ENCODE measurements around the gene ACOT6.
"Not testable (repeated sequence)": the region's sequence is repeated elsewhere in the genome, so short reads cannot be mapped to it uniquely, and the experiment has no call there.

ACOT6 gene

DNA sequence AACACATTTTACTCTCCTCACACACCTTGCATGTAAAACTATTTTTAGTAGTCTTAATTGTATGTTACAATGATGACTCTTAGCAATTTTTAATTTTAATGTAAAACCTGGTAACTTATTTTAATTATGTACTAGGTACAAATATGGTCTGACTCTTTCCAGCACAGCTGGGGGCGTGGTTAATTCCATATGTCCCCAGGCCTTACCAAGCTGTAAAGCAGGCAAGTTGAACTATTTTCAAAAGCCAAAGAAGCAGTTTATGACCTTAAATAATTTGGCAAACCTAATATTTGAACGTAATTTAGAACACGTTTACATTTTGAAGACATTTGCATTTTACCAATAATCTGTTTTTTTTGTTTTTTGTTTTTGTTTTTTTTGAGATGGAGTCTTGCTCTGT is 9.3 kb upstream of the ACOT6 start:
- DNase-seq = no peak

DNA sequence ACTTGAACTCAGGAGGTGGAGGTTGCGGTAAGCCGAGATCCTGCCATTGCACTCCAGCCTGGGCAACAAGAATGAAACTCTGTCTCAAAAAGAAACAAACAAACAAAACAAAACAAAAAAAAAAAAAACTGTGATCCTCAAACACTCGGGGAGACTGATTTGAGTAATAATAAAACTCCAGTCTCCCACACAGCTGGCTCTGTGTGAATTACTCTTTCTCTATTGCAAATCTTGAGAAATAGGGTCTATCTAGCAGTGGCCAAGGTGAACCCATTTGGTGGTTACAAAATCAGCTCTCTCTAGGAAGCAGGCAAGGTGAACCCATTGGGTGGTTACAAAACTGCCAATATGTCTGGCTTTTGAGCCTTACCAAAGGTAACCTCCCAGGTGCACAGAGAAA is 6.0 kb upstream of the ACOT6 start:
- no peak for DNase-seq

DNA sequence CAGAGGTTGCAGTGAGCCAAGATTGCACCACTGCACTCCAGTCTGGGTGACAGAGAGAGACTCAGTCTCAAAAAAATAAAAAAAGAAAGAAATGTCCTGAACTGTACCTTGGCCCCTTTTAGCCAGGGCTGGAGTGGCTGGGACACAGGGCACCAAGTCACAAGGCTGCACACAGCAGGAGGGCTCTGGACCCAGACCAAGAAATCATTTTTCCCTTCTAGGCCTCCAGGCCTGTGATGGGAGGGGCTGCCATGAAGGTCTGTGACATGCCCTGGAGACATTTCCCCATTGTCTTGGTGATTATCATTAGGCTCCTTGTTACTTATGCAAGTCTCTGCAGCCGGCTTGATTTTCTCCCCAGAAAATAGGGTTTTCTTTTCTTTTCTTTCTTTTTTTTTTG is 5.1 kb upstream of the ACOT6 start:
- no peak for DNase-seq

DNA sequence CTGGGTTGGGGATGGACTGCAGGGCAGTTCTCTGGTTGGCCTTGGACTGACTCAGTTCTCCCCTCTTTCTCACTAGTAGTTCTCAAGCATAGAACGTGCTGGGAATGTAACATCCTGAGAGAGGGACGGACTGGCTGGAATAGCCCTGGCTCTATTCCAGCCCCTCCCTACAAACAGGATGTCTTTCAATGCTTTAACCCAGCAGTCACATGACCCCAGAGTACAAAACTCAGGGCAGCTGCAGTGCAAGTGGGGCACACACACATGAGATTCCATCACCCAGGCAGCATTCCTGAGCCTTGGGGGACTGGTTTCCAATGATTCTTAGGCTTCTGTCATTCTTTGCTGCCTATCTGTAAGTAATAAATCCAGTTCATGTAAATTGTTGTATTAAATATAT is 1.6 kb upstream of the ACOT6 start:
- DNase-seq = no peak

DNA sequence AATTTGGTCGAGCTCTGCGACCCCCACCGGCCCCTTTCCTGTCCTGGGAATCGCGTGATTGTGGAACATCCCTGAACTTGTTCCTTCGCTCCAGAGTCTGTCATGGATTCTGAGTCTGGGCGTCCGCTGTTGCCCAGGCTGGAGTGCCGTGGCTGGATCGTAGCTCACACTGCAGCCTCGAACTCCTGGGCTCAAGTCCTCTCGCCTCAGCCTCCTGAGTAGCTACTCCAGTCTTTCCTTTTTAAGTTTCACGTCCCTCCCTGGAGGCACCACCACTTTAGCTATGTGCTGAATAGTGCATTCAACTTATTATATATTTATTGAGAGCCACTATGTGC is 698 bp downstream of the ACOT6 start:
- DNase-seq = no peak

DNA sequence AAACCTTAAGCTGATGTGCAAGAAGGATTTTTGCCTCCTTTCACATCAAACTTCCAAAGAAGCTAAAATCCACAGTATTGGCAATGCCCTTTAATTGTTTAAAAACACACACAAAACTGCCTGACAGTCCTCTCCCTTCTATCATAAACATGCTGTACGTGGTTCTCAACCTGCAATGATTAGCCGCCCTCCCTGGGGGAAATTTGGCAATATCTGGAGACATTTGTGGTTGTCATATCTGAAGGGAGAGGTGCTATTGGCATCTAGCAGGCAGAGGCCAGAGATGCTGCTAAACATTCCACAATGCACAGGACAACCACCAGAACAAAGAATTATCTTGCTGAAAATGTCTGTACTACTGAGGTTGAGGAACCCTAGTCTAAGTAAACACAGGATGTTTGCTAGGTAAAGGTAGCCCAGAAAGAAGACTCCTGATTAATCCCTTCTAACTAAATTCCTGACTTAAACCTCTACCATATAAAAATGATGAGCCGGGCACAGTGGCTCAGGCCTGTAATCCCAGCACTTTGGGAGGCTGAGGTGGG is 1.2 kb downstream of the ACOT6 start:
- DNase-seq = no peak

DNA sequence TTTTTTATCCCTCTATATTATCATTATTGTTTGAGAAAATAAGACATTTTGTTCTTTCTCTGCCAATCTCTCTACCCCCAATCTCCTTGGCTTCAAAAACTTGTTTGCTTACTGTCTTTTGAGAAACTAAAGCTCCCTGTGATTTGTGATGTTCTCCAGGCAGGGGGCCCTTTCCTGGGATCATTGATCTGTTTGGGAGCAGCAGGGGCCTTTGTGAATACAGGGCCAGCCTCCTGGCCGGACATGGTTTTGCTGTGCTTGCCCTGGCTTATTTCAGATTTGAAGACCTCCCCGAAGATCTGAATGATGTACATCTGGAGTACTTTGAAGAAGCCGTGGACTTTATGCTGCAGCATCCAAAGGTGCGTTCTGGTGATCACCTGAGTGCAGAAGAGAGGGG is 4.5 kb downstream of the ACOT6 start:
- no peak for DNase-seq

DNA sequence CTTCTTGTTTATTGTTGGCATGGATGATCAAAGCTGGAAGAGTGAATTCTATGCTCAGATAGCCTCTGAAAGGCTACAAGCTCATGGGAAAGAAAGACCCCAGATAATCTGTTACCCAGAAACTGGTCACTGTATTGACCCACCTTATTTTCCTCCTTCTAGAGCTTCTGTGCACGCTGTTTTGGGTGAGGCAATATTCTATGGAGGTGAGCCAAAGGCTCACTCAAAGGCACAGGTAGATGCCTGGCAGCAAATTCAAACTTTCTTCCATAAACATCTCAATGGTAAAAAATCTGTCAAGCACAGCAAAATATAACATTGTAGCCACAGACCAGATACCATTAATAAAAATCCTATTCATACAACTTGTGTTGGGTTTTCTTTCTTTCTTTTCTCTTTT is 7.2 kb downstream of the ACOT6 start:
- DNase-seq = no peak

DNA sequence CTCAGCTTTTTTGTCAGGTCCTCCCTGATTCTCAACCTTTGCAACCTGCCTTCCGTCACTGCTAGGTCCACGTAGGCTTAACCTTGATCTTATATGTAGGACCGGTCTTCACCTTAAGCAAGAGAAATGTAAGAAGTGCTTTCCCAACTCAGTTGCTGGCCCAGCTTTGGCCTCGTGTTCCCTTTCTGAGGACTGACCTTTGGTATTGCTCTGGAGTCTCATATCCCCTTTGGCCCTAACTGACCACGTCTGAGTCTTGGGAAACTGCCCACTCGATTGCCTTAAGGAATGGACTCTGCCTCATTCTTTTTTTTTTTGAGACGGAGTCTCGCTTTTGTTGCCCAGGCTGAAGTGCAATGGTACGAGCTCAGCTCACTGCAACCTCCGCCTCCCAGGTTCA is 8.0 kb downstream of the ACOT6 start:
- no peak for DNase-seq

DNA sequence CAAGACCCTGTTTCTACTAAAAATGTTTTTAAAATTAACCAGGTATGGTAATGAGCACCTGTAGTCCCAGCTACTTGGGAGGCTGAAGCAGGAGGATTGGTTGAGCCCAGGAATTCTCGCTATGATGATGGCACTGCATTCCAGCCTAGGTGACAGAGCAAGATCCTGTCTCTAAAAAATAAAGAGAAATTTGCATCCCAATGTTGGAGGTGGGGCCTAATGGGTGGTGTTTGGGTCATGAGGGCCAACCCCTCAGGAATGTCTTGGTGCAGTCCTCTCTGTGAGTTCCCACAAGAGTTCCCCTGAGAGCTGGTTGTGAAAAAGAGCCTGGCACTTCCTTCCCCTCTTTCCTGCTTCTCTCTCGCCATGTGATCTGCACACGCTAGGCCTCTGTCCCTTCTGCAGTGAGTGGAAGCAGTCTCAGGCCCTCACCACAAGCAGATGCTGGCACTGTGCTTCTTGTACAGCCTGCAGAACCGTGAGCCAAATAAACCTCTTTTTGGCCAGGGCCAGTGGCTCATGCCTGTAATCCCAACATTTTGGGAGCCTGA is 11.3 kb downstream of the ACOT6 start:
- DNase-seq = no peak

DNA sequence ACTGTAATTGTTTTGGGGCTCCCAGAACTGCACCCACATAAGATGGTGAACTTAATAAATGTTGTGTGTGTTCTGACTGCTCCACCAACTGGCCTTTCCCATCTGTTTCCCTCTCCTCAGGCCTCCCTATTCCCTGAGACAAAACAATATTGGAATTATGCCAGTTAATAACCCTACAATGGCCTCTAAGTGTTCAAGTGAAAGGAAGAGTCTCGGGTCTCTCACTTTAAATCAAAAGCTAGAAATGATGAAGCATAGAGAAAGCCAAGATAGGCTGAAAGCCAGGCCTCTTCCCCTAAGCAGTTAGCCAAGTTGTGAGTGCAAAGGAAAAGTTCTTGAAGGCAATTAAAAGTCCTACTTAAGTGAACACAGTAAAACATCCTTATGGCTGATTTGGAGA is 13.4 kb downstream of the ACOT6 start:
- no peak for DNase-seq

DNA sequence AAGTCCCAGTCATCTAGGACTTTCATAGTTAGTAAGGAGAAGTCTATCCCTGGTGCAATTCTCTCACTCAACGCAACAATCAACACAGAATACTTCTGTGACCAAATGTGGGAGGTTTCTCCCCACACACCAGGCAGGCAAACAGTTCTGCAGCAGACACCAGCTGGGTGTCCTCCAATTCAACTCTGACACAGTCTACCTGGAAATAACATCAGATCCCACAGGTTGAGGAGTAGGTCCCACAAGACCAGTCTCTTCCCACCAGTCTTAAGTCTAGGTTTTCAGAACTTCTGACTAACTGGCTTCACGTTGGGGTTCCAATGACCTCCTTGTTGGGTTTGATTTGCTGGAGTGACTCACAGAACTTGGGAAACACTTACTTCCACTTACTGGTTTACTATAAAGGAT is 14.8 kb downstream of the ACOT6 start:
- DNase-seq = no peak

DNA sequence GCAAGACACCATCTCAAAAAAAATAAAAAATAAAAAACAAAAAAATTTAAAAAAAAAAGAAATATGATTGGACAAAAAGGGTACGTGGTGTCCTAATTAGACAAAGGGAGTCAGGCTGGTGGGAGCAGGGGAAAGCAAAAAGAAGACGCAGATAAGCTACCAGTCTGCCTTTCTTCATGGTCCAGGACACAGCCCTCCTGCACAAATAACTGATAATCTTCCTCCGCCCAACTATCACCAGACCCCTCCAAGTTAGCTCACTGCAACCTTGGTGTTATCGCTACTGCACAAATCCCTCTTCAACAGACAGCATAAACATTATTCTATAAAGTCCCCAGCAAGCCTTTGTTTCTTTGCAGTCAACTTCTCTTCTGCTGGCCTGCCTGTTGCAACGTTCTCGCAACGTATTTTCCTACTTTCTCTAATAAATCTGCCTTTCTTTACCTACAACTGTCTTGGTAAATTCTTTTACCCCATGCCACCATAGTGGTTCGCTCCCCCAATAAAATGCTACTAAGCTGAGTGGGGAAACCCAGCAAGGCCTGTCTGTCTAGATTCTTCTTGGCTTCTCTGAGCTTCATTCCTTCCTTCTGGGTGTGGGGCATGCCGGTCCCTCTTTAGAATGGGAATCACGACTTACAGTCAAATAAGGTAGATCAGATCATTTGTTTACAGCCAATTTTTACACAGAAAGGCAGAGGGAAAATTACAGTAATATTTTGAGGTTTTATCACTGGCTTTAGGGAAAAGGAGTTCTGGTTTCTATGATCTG is 17.9 kb downstream of the ACOT6 start:
- no peak for DNase-seq

DNA sequence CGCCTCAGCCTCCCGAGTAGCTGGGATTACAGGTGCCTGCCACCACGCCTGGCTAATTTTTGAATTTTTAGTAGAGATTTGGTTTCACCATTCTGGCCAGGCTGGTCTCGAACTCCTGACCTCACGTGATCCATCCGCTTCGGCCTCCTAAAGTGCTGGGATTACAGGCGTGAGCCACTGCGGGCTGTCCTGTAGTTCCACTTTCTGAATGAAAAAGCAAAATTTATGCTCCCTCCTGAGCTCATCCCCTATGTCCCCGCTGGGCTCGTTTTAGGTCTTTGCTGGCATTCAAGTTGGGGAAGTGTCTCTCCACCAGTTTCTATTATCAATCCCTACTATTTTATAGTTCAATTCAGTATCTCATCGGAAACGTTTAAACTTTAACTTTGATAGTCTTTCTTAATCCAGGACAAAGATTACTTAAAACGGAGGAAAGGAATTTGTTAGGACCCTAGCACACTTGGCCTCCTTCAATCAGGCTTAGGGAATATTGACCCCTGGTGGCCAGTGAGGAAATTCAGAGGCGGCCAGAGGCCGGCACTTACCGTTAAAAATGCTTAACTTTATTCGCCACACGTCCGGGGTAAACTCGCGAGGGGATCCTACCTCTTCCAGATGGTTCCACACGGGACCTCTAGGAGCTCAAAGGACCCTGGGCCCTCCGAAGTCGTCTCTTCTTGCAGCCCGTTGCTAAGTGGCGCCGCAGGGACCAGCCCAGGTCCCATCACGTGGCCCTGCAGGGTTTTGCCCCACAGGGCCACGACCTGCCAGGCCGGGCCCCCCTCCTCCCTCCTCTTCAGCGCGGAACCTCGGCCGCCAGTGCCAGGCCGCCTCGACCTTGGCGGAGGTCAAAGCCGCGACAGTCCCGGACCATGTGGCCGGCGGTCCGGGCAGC is 21.0 kb downstream of the ACOT6 start:
- DNase-seq = peak; percentile 55

DNA sequence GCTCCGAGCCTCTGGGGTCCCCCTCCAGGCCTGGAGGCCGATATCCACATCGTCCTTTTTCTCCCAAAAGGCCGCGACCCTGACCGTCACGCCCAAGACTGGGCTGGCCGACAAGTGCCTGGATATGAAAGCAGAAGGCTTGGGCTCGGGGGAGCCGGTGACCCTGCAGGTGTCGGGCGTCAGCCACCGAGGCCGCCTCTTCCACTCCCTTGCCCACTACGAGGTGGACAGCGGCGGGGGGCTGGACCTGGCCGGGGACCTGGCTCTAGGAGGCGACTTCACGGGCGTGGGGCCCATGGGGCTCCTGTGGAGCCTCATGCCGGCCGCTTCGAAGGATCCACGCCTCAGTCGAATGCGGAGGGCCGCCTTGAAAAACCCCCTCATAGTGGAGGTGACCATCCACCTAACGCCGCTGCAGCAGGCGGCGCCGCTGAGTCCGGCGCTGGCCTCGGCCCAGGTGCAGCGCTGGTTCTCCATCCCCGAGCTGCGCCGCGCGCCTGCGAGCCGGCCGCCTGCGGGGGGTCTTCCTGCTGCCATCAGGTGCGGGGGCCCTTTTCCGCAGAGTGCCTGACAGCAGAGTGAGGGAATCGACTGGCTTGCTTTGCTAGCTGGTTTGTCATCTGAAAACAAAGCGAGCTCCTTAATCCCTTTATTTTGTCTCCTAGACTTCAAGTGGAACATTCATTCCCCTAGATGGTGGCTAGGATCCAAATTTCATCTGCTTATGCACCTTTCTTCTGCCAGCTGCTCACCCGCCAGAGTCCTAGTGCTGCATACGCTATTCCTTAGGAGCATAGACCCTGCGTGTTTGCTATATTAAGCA is 21.9 kb downstream of the ACOT6 start:
- DNase-seq = no peak

DNA sequence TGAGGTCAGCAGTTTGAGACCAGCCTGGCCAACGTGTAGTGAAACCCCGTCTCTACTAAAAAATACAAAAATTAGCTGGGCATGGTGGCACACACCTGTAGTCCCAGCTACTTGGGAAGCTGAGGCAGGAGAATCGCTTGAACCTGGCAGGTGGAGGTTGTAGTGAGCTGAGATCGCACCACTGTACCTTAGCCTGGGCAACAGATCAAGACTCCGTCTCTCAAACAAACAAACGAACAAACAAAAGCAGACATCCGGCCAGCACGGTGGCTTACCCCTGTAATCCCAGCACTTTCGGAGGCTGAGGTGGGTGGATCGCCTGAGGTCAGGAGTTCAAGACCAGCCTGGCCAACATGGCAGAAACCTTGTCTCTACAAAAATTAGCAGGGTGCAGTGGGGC is 24.0 kb downstream of the ACOT6 start:
- DNase-seq = not testable (repeated sequence)

DNA sequence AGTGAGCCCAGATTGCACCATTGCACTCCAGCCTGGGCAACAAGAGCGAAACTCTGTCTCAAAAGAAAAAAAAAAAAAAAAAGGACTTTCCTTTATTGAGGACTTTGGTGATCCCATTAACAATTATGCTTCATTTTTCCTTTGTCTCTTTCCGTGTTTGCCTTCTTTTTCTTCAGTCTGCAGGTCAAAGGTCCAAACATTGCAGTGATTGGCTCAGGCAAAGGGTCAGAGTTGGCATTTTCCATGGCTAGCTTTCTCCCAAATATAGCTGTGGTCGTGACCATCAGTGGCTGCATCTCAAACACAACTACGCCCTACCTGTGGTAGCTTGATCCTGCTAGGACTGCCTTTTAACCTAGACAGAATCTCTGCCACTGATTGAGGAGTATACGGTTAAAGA is 25.5 kb downstream of the ACOT6 start:
- DNase-seq = no peak

DNA sequence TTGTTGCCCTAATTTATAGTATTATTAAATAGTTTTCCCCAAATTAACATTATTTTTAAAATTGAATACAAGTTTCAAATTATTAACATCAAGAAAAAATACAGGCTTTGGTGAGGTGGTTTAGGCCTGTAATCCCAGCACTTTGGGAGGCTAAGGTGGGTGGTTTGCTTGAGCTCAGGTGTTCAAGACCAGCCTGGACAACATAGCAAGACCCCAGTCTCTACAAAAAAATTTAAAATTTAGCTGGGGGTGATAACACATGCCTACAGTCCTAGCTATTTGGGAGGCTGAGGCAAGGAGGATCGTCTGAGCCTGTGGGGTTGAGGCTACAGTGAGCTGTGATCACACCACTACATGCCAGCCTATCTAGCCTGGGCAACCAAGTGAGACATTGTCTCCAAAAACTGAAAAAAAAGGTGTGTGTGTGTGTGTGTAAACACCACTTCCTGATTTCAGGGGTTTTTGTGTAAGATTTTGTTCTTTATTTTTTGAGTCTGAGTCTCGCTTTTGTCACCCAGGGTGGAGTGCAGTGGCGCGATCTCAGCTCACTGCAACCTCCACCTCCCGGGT is 28.6 kb downstream of the ACOT6 start:
- DNase-seq = no peak

DNA sequence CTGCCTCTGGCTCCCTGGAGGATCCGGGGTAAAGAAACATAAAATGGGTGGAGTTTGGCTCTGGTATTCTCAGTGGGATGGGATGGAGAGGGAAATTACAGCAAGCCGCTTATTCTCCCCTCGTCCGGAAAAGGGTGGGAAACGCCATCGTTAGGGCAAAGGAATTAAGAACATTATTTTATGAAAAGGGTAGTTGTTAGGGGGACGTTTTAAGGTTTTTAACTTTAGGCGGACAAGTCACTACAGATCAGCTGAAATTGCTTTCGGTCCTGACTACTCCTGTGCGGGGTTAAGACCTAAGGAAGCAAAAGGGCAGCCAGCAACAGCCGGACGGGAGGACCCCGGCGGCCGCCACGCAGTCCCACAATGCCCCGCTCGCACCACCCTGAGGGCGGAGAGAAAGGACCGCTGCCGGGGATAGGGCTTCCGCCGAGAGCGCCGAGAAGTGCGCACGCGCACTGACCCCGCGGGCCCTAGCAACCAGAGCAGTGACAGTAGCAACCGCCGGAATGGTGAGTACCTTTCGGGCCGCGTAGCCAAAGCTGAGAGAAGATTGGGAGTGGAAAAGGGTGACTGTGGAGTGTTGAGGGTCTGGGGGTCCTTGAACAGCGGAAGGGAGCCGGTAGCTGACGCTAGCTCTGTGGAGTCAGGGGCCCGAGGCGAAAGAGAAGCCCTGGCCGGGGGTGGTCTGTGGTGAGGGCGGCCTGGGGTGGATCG is 32.4 kb downstream of the ACOT6 start, which contains the start of gene DNAL1:
DNAL1 (plus strand) TSS at position 456 of the 717 bp plus-strand sequence; CDS start at position 510, 54 bp downstream.
- DNase-seq = peak; percentile 93

DNA sequence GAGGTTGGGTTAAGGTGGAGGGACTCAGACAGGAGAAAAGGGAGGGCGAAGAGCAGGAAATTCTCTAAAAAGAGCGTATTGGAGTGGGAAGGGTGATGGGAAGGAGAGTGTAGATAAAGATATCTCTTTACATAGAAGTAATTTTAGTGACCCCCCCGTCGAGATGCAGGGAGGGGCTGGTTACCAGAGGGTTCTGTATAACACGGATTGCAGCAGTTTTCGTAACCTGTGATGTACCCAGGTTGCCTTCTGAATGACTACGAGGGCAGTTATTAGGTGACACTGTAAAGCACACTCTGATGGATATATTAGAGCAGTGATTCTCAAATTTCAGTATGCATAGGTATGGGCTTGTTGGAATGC is 32.9 kb downstream of the ACOT6 start:
- no peak for DNase-seq

DNA sequence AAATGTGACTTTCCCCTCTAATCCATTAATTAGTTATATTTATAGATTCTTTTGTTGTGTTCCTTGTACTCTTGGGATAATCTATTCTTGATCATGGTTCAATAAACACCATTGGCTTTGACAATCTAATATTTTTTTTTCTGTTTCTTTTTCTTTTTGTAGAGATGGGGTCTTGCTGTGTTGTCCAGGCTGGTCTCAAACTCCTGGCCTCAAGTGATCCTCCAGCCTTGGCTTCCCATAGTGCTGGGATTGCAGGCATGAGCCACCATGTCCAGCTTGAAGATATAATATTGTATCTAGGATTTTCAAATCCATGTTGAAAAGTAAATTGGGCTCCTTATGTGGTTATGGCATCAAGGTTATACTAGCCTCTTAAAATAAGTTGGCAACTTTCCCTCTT is 38.7 kb downstream of the ACOT6 start:
- DNase-seq = no peak

DNA sequence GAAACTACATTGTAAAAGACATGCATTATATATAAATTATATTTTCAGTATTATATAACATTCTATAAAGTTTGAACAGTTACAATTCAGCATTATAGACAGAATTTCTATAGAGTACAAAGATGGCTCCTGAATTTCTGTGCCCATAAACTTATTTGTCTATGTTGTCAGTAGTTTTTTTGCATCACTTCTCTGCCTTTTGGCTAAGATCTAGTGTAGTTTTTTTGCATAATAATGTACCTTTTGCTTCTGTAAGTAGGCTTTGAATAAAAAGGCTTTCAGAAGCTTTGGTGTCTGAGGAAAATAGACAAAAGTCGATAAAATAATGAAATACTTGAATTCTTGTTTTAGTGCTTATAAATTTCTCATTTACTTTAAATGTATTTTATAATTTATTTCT is 43.5 kb downstream of the ACOT6 start:
- DNase-seq = no peak
